Prostate gland (tissue), 2 donors: ENCODE measurements around the gene NPLOC4.

Source experiments
- CTCF ChIP-seq, 4 experiments: fragments of 200-600 bp in 2 of 4; fragments of 450-650 bp in 2 of 4; sonication (generic) in 2 of 4; IDR thresholded peaks; 1 replicate in 3 of 4; 2 replicates in 1 of 4; pipeline ENCODE4 v1.5.1; 2016 to 2019; ENCODE audit warnings: antibody characterized with exemption in 4 of 4, mild to moderate bottlenecking in 2 of 4, moderate library complexity in 2 of 4
- POLR2A ChIP-seq: fragments of 450-650 bp; IDR thresholded peaks from one replicate; pipeline ENCODE4 v1.6.1; 2016; ENCODE audit warnings: antibody characterized with exemption, mild to moderate bottlenecking
- POLR2AphosphoS5 ChIP-seq: sonication (generic); formaldehyde crosslinking; IDR thresholded peaks from one replicate; pipeline ENCODE4 v1.6.1; 2017; ENCODE audit warnings: antibody characterized with exemption

- TF ChIP-seq CTCF (IDR thresholded peaks at IDR 0.05) (no peak), POLR2A (no peak), POLR2AphosphoS5 (no peak)
Measured at GRCh38 chr17:81544281-81544974, 92.5 kb downstream of the NPLOC4 start.
